Muscle layer of duodenum (tissue), 2 donors: ENCODE data around the gene PKHD1.

Experiments used
- H3K27ac ChIP-seq: one replicate; pipeline ENCODE4 v1.7.0; 2013; ENCODE audit warnings: mild to moderate bottlenecking, low read length
- H3K27me3 ChIP-seq: one replicate; pipeline ENCODE4 v1.7.0; 2013; ENCODE audit warnings: low read depth, mild to moderate bottlenecking, control low read depth, low read length
- H3K36me3 ChIP-seq, 2 donors: one replicate each; pipeline ENCODE4 v1.7.0; 2013; ENCODE audit warnings: low read length in 2 of 2, control low read depth in 1 of 2, mild to moderate bottlenecking in 1 of 2; ENCODE audit not compliant: insufficient read depth in 2 of 2, control insufficient read depth in 1 of 2
- H3K4me1 ChIP-seq, 2 donors: one replicate each; pipeline ENCODE4 v1.7.0; 2013; ENCODE audit warnings: low read length in 2 of 2, mild to moderate bottlenecking in 2 of 2, control low read depth in 1 of 2, moderate library complexity in 1 of 2; ENCODE audit not compliant: insufficient read depth in 2 of 2, control insufficient read depth in 1 of 2
- H3K4me3 ChIP-seq, 2 donors: one replicate each; pipeline ENCODE4 v1.7.0; 2013; ENCODE audit warnings: low read length in 2 of 2, low read depth in 1 of 2, mild to moderate bottlenecking in 1 of 2
- H3K9me3 ChIP-seq, 2 donors: one replicate each; pipeline ENCODE4 v1.7.0; 2013; ENCODE audit warnings: low read length in 2 of 2, control low read depth in 1 of 2, mild to moderate bottlenecking in 1 of 2; ENCODE audit not compliant: control insufficient read depth in 1 of 2
- donor health status: healthy.

PKHD1 gene

DNA sequence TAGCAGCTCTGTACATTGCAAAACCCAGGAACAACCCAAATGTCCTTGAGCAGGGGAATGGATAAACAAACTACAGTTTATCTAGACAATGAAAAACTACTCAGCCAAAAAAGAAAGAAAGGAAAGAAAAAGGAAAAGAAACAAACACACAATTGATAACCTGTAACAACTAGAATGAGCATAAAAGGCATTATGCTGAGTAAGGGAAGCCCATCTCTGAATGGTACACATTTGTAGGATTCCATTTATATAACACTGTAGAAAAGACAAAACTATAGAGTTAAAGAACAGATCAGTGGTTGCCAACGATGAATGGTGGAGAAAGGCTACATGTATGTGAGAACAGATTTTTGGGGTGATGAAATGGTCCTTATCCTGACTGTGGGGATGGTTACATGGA is 454.0 kb downstream of the PKHD1 start:
- peaks cover 0 to 2% of the 10 kb centered on the region in 2 donors for H3K9me3 ChIP-seq
- H3K27ac ChIP-seq = no peak overlapping the region

DNA sequence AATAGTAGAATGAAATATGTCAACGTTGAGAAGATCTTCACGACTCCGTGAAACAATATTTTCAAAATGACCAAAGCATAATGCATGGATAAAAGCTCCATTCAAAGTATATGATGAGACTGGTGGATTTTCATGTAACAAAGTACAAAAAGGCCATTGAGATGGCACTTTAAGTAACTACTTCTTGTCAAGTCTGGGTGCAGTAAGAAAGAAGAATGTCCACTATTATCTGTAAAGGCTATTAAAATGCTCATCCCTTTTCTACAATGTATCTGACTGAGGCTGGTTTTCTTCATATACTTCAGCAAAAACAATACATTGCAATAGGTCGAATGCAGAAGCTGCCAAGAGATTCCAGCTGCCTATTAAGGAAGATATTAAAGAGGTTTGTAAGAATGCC is 457.4 kb downstream of the PKHD1 start:
- Histone ChIP-seq H3K27ac (no peak overlapping the region), H3K4me1 (no peaks in the 10 kb centered on the region)

More for the DNA sequence above, 454.0 kb downstream of the PKHD1 start:
- no peaks in the 10 kb centered on the region for H3K27me3 ChIP-seq
- no peaks in the 10 kb centered on the region for H3K4me1 ChIP-seq
- no peaks in the 10 kb centered on the region for H3K36me3 ChIP-seq
- no peak overlapping the region for H3K4me3 ChIP-seq

DNA sequence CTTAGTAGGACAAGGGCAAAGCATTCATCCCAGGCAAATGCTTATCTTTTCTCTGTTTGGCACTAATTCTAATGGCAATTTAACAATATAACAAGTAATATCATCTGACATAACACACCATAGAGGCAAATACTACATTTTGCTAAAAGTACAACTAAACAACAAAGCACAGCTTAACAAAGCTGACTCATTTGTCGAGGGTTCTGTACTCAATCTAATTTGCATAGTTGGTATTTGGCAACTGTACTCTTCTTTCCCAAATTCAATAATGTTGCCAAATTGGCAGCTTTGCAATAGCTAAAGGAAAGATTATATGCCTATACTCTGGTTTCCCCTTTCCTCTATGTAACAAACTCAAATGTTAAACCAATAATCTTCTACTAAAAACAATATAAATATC is 461.0 kb downstream of the PKHD1 start:
- peaks cover 0 to 2% of the 10 kb centered on the region in 2 donors for H3K9me3 ChIP-seq
- H3K4me1 ChIP-seq = no peaks in the 10 kb centered on the region
- no peaks in the 10 kb centered on the region for H3K27me3 ChIP-seq
- H3K36me3 ChIP-seq = no peaks in the 10 kb centered on the region
- H3K4me3 ChIP-seq = no peak overlapping the region
- no peak overlapping the region for H3K27ac ChIP-seq

More for the DNA sequence above, 457.4 kb downstream of the PKHD1 start:
- Histone ChIP-seq H3K36me3 (no peaks in the 10 kb centered on the region), H3K27me3 (no peaks in the 10 kb centered on the region), H3K9me3 (peaks cover 0 to 2% of the 10 kb centered on the region in 2 donors), H3K4me3 (no peak overlapping the region)

DNA sequence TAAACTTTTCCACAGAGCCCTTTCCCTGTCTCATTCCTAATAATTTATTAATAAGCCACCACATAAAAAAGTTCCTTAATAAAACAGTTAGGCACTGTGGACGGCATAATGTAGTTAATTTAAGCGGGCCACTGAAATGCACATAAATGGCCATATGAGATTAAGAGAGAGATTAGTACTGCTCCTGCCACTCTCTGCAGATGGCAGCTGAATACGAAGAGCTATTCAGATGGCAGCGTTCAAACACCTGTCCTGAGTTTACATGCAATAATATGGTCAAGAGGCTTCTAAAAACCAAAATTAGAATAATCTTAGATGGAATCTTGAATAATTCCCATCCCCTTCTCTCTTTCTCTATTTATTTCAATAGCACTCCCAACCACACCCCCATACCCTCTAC is 461.8 kb downstream of the PKHD1 start:
- H3K36me3 ChIP-seq = no peaks in the 10 kb centered on the region
- H3K27me3 ChIP-seq = no peaks in the 10 kb centered on the region
- H3K4me1 ChIP-seq = no peaks in the 10 kb centered on the region
- no peak overlapping the region for H3K4me3 ChIP-seq
- no peak overlapping the region for H3K27ac ChIP-seq
- H3K9me3 ChIP-seq = peaks cover 0 to 2% of the 10 kb centered on the region in 2 donors

DNA sequence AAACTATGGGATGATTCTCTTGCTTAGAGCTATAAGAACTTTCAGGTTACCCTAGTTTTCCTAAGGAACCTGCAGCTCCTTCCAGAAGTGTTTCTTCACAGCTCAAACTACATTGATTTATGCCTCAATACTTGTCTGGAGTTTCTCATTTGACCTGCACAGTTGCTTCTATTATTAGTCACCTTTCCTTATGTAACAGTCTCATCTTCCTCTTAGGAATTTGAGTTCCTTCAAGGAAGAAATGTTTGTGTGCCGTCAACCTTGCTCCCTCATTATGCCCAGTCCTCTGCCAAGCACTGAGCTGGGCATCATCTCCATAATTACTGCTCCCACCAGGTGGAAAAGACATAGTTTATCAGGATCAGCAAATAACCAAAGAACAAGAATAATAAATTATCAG is 466.4 kb downstream of the PKHD1 start:
- no peaks in the 10 kb centered on the region for H3K9me3 ChIP-seq
- no peaks in the 10 kb centered on the region for H3K27me3 ChIP-seq
- no peak overlapping the region for H3K4me3 ChIP-seq
- H3K4me1 ChIP-seq = no peaks in the 10 kb centered on the region
- H3K36me3 ChIP-seq = no peaks in the 10 kb centered on the region
- H3K27ac ChIP-seq = no peak overlapping the region

DNA sequence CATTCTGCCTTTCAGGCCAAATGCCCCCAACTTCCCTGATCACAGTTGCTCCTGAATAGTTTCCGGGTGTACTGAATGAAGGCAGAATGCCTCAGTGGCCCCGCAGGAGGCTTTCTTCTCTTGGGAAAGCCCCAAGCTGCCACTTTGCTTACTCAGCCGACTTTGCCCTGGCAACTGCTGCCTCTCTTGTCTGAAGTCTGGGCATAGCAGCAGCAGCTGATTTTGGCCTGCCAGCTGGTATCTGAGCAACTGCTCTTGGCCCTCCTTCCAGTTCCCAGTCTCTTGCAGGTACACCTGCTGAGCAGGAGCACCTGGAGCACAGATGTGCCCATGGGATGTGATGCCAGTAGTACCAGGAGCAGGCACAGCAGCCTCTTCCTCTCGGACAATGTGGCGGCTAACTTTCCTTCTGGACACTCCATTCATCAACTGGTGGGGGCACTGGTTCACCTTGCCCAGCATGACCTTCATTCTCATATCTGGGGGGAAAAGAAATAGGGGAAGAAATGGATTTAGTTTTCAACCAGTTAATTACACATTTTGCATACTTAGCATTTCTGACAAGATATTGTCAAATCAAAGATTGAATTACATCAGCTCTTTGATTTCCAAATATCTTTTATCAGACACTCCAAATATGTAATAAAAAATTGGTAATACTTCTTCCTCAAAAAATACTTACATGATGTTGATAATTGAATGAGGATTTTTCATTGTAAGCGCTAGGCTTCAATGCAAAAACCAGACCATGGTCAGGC is 468.2 kb downstream of the PKHD1 start:
- H3K9me3 ChIP-seq = no peaks in the 10 kb centered on the region
- no peaks in the 10 kb centered on the region for H3K36me3 ChIP-seq
- no peaks in the 10 kb centered on the region for H3K27me3 ChIP-seq
- H3K27ac ChIP-seq = no peak overlapping the region
- H3K4me3 ChIP-seq = no peak overlapping the region
- no peaks in the 10 kb centered on the region for H3K4me1 ChIP-seq

DNA sequence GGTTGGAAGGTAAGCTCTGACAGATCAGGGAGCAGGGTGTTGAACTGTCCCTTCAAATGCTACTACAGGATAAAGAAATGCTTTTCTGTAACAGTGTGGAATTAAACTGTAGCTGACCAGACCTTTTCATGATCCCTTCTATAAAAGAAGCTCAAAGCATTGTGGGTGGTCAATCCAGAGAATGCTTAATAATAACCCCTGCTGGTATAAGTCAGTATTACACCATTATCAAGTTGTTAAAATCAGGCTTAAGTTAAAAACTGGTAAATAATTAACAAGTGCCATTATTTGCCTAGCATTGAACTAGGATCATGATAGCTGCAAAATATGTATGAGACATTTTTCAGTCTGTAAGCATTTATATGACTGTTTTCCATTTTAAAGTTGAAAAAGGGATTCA is 468.9 kb downstream of the PKHD1 start:
- no peaks in the 10 kb centered on the region for H3K9me3 ChIP-seq
- no peak overlapping the region for H3K4me3 ChIP-seq
- H3K36me3 ChIP-seq = no peaks in the 10 kb centered on the region
- no peaks in the 10 kb centered on the region for H3K4me1 ChIP-seq
- no peaks in the 10 kb centered on the region for H3K27me3 ChIP-seq
- no peak overlapping the region for H3K27ac ChIP-seq

DNA sequence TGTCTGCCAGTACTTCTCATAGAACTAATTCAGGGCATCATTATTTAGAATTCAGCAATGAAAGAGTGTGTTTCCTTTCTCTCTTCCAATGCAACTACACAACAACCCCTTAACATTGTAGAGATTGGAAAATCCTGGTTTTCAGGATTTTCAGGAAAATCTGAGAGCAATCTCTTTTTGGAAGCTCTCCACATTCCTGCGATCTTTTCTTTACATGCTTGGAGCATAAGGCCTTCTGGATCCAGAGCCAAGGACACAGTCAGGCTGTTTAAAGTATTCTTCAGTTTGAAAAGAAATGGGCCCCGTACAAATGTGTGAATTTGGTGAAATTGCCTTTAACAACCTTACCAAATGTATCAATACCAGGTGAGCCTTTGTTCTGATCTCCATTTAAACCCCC is 469.7 kb downstream of the PKHD1 start:
- Histone ChIP-seq H3K9me3 (no peaks in the 10 kb centered on the region), H3K4me3 (no peak overlapping the region), H3K27ac (no peak overlapping the region), H3K27me3 (no peaks in the 10 kb centered on the region), H3K4me1 (no peaks in the 10 kb centered on the region), H3K36me3 (no peaks in the 10 kb centered on the region)

DNA sequence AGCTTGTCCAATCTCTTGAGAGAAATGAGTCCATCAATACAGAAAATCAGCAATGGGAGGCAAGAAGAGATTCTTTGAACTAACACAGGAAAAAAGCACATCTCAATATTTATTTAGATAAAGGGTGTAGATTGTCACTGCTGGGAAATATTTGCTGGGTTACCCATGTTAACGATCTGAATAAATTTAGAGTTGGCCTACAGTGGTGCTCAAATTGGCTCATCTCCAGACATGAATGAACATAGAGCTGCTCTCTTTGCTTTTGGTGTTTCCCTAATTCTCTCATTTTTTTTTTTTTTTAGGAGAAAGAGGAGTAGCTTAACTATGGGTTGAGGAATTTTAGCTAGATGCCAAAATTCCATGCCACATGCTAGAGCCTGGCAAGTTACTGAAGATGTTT is 471.2 kb downstream of the PKHD1 start:
- Histone ChIP-seq H3K4me3 (no peak overlapping the region), H3K27me3 (no peaks in the 10 kb centered on the region), H3K9me3 (no peaks in the 10 kb centered on the region), H3K4me1 (no peaks in the 10 kb centered on the region), H3K36me3 (no peaks in the 10 kb centered on the region), H3K27ac (no peak overlapping the region)

DNA sequence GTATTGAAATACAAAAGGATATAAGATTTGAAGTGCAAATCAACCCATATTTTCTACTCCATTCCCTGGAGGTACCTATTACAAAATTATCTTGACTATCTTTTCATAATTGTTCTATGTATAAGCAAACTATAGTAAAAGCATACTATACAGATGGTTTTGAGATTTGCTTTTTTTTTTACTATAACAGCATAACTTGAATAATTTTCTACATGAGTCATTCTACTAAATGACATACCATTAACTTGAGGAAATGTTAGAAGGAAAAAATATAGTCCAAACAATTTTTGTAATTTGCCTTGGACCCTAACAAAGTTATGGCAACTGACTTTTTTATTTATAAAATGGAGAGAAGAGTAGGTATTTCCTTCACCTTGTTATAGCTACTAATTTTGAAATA is 472.7 kb downstream of the PKHD1 start:
- Histone ChIP-seq H3K4me3 (no peak overlapping the region), H3K4me1 (no peaks in the 10 kb centered on the region), H3K9me3 (no peaks in the 10 kb centered on the region), H3K27ac (no peak overlapping the region), H3K36me3 (no peaks in the 10 kb centered on the region), H3K27me3 (no peaks in the 10 kb centered on the region)

DNA sequence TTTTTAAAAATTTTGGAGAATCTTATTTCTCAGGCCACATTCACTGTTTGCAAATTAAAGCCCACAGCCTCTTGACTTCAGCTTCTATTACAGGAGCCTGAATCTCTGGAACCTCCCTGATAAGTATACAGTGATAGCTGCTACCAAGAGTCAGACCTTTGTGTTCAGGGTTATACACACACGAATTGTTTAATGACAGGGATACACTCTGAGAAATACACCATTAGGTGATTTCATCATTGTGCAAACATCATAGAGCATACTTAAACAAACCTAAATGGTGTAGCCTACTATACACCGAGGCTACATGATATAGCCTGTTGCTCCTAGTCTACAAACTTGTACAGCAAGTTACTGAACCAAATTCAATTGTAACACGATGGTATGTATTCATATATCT is 473.9 kb downstream of the PKHD1 start:
- Histone ChIP-seq H3K27me3 (no peaks in the 10 kb centered on the region), H3K4me1 (no peaks in the 10 kb centered on the region)

DNA sequence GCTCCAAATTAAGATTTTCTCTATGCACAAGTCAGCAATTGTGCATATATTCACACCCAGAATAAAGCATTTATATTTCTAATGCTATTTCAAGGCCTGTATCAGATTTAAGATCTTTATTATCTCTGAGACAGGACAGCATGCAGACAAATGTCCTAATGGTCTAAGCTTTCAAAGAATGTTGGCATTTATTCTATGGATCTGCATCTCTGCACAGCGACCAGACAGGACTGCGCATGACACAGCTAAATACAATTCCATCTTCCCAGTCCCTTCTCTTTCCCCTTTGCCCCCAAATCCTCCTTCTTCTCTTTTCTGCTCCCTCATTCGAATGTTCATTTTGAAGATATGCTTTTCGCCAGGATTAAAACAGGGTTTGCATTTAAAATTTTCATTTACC is 478.5 kb downstream of the PKHD1 start:
- Histone ChIP-seq H3K4me3 (no peak overlapping the region), H3K9me3 (no peaks in the 10 kb centered on the region), H3K36me3 (no peaks in the 10 kb centered on the region)

More for the DNA sequence above, 473.9 kb downstream of the PKHD1 start:
- Histone ChIP-seq H3K36me3 (no peaks in the 10 kb centered on the region), H3K9me3 (no peaks in the 10 kb centered on the region), H3K4me3 (no peak overlapping the region), H3K27ac (no peak overlapping the region)

More for the DNA sequence above, 478.5 kb downstream of the PKHD1 start:
- H3K27me3 ChIP-seq = no peaks in the 10 kb centered on the region
- H3K4me1 ChIP-seq = no peaks in the 10 kb centered on the region
- H3K27ac ChIP-seq = no peak overlapping the region
